A673 (cell line): ENCODE measurements around the gene SYNGR1. TPM values are rescaled to one million over a fixed set of nuclear protein-coding genes. Genes with fewer than 3 reads are reported as not detected.

Experiments used
- BruUV-seq: library from RNA; stranded (reverse); fragments of 400-500 nt; replicated peaks from 2 replicates; lab custom pipeline; 2021; lab: Mats Ljungman, UMichigan
- CTCF ChIA-PET: fragments of 300-600 bp; sonication (Branson Sonifier 250); formaldehyde crosslinking; loops from one replicate; lab custom pipeline; 2022; ENCODE audit warnings: antibody characterized with exemption; lab: Charles Lee
- POLR2A ChIA-PET: fragments of 300-600 bp; sonication (Branson Sonifier 250); formaldehyde crosslinking; loops from one replicate; lab custom pipeline; 2022; ENCODE audit warnings: antibody characterized with exemption; ENCODE audit not compliant: low non-redundant PET; lab: Charles Lee
- DNase-seq: peaks from one replicate; pipeline ENCODE4 v3.0.0-alpha.2; 2015; ENCODE audit warnings: low spot score
- H3K27ac ChIP-seq: fragments of 200-600 bp; sonication (generic); 2 replicates; pipeline ENCODE4 v1.5.1; 2016; ENCODE audit warnings: mixed run types, low read depth, mild to moderate bottlenecking, mixed read lengths, antibody characterized with exemption, low read length; ENCODE audit not compliant: poor library complexity, severe bottlenecking
- H3K27me3 ChIP-seq: fragments of 200-600 bp; sonication (generic); replicated peaks from 2 replicates; pipeline ENCODE4 v1.6.1; 2017; ENCODE audit warnings: mixed run types, low read depth, mild to moderate bottlenecking, mixed read lengths, antibody characterized with exemption, low read length; ENCODE audit not compliant: insufficient read depth, poor library complexity
- H3K36me3 ChIP-seq: fragments of 200-600 bp; sonication (generic); 2 replicates; pipeline ENCODE4 v1.6.1; 2016; ENCODE audit warnings: mixed run types, mild to moderate bottlenecking, mixed read lengths, antibody characterized with exemption, low read length; ENCODE audit not compliant: insufficient read depth, poor library complexity, severe bottlenecking
- H3K4me1 ChIP-seq: fragments of 200-600 bp; sonication (generic); 2 replicates; pipeline ENCODE4 v1.6.1; 2017; ENCODE audit warnings: mixed run types, mild to moderate bottlenecking, mixed read lengths, antibody characterized with exemption, low read length; ENCODE audit not compliant: insufficient read depth, poor library complexity, severe bottlenecking
- H3K4me3 ChIP-seq: fragments of 200-600 bp; sonication (generic); 2 replicates; pipeline ENCODE4 v1.5.1; 2016; ENCODE audit warnings: low read depth, mixed run types, mild to moderate bottlenecking, mixed read lengths, low read length; ENCODE audit not compliant: poor library complexity, severe bottlenecking
- H3K9me3 ChIP-seq: fragments of 200-600 bp; sonication (generic); 2 replicates; pipeline ENCODE4 v1.6.1; 2016; ENCODE audit warnings: mixed run types, low read depth, mild to moderate bottlenecking, mixed read lengths, antibody characterized with exemption, low read length; ENCODE audit not compliant: poor library complexity, severe bottlenecking
- EZH2 ChIP-seq: fragments of 200-600 bp; sonication (generic); IDR thresholded peaks from 2 replicates; pipeline ENCODE4 v1.6.1; 2017; ENCODE audit warnings: borderline replicate concordance, low read depth, mild to moderate bottlenecking, mixed read lengths, antibody characterized with exemption, low read length; ENCODE audit not compliant: poor library complexity, severe bottlenecking
- intact Hi-C: fragments of 100-400 bp; cut with micrococcal nuclease; formaldehyde crosslinking; loops from one replicate; pipeline ENCODE4 v1.10.0; 2022; ENCODE audit not compliant: unreplicated experiment
- total RNA-seq: library from RNA; stranded (reverse); gene quantifications from 2 replicates; pipeline ENCODE4 v1.2.3, GENCODE V29; 2021
- TF ChIP-seq, protein P1 (sequence below): fragments of 300-800, 200-600 bp; sonication (generic); conservative IDR thresholded peaks from 2 replicates; pipeline ENCODE4 v1.5.1; 2017; ENCODE audit warnings: low read depth, mild to moderate bottlenecking, antibody characterized with exemption, low read length, moderate library complexity, mixed read lengths

The SYNGR1 gene
- total RNA-seq, 1 experiment from 2014 or later: 31.7 TPM

GRCh38 chr22:39414886-39415285 is 65.1 kb downstream of the SYNGR1 start:
- no peak overlapping the region for H3K4me3 ChIP-seq
- ChIA-PET POLR2A (no interaction called here), CTCF (no interaction called here)
- no TSS peak for BruUV-seq
- H3K27me3 ChIP-seq: no peaks in the 10 kb centered on the region
- H3K9me3 ChIP-seq: no peaks in the 10 kb centered on the region
- TF ChIP-seq EZH2: no peak
- TF ChIP-seq, protein P1, sequence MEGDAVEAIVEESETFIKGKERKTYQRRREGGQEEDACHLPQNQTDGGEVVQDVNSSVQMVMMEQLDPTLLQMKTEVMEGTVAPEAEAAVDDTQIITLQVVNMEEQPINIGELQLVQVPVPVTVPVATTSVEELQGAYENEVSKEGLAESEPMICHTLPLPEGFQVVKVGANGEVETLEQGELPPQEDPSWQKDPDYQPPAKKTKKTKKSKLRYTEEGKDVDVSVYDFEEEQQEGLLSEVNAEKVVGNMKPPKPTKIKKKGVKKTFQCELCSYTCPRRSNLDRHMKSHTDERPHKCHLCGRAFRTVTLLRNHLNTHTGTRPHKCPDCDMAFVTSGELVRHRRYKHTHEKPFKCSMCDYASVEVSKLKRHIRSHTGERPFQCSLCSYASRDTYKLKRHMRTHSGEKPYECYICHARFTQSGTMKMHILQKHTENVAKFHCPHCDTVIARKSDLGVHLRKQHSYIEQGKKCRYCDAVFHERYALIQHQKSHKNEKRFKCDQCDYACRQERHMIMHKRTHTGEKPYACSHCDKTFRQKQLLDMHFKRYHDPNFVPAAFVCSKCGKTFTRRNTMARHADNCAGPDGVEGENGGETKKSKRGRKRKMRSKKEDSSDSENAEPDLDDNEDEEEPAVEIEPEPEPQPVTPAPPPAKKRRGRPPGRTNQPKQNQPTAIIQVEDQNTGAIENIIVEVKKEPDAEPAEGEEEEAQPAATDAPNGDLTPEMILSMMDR: no peak
- H3K36me3 ChIP-seq: peaks cover 38% of the 10 kb centered on the region
- intact Hi-C loops: no loop called here
- no peak overlapping the region for H3K27ac ChIP-seq
- DNase-seq: no peak
- H3K4me1 ChIP-seq: no peaks in the 10 kb centered on the region

DNA sequence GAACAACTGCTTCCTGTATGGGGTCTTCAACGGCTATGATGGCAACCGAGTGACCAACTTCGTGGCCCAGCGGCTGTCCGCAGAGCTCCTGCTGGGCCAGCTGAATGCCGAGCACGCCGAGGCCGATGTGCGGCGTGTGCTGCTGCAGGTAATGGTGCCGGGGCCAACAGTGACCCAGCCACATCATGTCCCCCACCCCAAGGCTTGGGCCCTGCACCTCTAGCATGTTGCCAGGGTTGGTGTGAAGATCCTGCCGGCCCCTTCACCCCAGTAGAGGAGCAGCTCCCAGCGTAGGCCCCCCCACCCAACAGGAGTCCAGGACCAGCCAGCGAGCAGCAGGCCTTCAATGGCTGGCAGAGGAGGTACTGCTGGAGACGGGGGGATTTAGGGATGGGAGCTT is 65.7 kb downstream of the SYNGR1 start:
- DNase-seq: no peak
- intact Hi-C loops: no loop called here
- TF ChIP-seq, protein P1: no peak
- no peak for TF ChIP-seq EZH2
- CTCF ChIA-PET: no interaction called here
- H3K4me1 ChIP-seq: no peaks in the 10 kb centered on the region
- no peak overlapping the region for H3K4me3 ChIP-seq
- H3K27me3 ChIP-seq: no peaks in the 10 kb centered on the region
- H3K27ac ChIP-seq: no peak overlapping the region
- no TSS peak for BruUV-seq
- H3K36me3 ChIP-seq: peaks cover 44% of the 10 kb centered on the region
- POLR2A ChIA-PET: no interaction called here
- no peaks in the 10 kb centered on the region for H3K9me3 ChIP-seq

DNA sequence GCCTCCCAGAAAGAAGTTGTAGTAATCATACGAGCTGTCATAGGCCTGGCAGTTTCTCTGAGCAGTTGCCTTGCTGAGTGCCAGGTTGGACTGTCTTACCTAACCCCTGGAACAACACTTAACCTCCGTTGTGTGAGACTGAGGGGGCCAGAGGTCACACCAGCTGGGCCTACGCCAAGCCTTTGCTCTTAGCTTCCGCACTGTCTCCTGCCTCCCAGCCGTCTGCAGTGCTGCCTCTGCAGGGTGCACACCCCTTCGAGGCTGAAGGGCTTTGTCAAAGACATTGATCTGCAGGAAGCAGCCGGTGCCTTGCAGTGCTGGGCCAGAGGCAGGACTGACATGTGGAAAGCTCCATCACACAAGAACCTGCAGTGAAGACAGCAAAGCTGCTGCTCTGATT is 66.5 kb downstream of the SYNGR1 start:
- no peak overlapping the region for H3K27ac ChIP-seq
- no peak overlapping the region for H3K4me3 ChIP-seq
- H3K27me3 ChIP-seq: no peaks in the 10 kb centered on the region
- no peak for DNase-seq
- no peaks in the 10 kb centered on the region for H3K4me1 ChIP-seq
- ChIA-PET CTCF (no interaction called here), POLR2A (no interaction called here)
- peaks cover 48% of the 10 kb centered on the region for H3K36me3 ChIP-seq
- no TSS peak for BruUV-seq
- TF ChIP-seq, protein P1: no peak
- intact Hi-C loops: no loop called here
- H3K9me3 ChIP-seq: no peaks in the 10 kb centered on the region
